IMR-90 (cell line): ENCODE measurements around the gene GDF10. TPM values are rescaled to one million over a fixed set of nuclear protein-coding genes. Genes with fewer than 3 reads are reported as not detected.

Experiments
- ATAC-seq: fragments of 200-7000 bp; cut with Tn5 transposase; 2 replicates; pipeline ENCODE4 v1.9.1; 2020; ENCODE audit warnings: low read depth, mild to moderate bottlenecking, moderate library complexity
- BruUV-seq: library from RNA; stranded (reverse); fragments of 400-500 nt; replicated peaks from 2 replicates; lab custom pipeline; 2021; lab: Mats Ljungman, UMichigan
- CTCF ChIA-PET: fragments of 300-600 bp; formaldehyde crosslinking; extraction: SDS; loops from one replicate; lab custom pipeline; 2021; ENCODE audit warnings: antibody characterized with exemption; lab: Yijun Ruan, JAX
- POLR2A ChIA-PET: fragments of 300-600 bp; sonication (Branson Sonifier 250); formaldehyde crosslinking; loops from one replicate; lab custom pipeline; 2022; ENCODE audit warnings: antibody characterized with exemption; ENCODE audit not compliant: unreplicated experiment; lab: Charles Lee
- DNase-seq: peaks from one replicate; pipeline ENCODE4 v3.0.0; 2013
- H2AFZ ChIP-seq: replicated peaks from 2 replicates; pipeline ENCODE3; 2013; ENCODE audit warnings: low read length, mild to moderate bottlenecking; ENCODE audit not compliant: poor library complexity
- H2AK5ac ChIP-seq: 2 replicates; pipeline ENCODE4 v1.6.1; 2013; ENCODE audit warnings: low read depth, low read length, inconsistent platforms
- H2AK9ac ChIP-seq: replicated peaks from 2 replicates; pipeline ENCODE3; 2013; ENCODE audit warnings: mild to moderate bottlenecking, low read depth, low read length, moderate library complexity; ENCODE audit not compliant: poor library complexity
- H2BK120ac ChIP-seq: 2 replicates; pipeline ENCODE4 v1.6.1; 2013; ENCODE audit warnings: low read depth, low read length, inconsistent platforms
- H2BK15ac ChIP-seq: 3 replicates; pipeline ENCODE4 v1.6.1; 2013; ENCODE audit warnings: low read depth, low read length, inconsistent platforms
- H2BK20ac ChIP-seq: 2 replicates; pipeline ENCODE4 v1.6.1; 2013; ENCODE audit warnings: low read depth, mild to moderate bottlenecking, inconsistent platforms, low read length, moderate library complexity
- H2BK5ac ChIP-seq: 2 replicates; pipeline ENCODE4 v1.6.1; 2013; ENCODE audit warnings: mild to moderate bottlenecking, low read depth, low read length, inconsistent platforms; ENCODE audit not compliant: poor library complexity, severe bottlenecking
- H3K14ac ChIP-seq: replicated peaks from 2 replicates; pipeline ENCODE4 v1.6.1; 2013; ENCODE audit warnings: low read depth, low read length, inconsistent platforms
- H3K18ac ChIP-seq: 2 replicates; pipeline ENCODE4 v1.6.1; 2013; ENCODE audit warnings: low read depth, low read length, control low read depth
- H3K23ac ChIP-seq: 2 replicates; pipeline ENCODE4 v1.6.1; 2013; ENCODE audit warnings: low read depth, low read length, inconsistent platforms
- H3K27ac ChIP-seq: 2 replicates; pipeline ENCODE4 v1.5.1; 2013; ENCODE audit warnings: mild to moderate bottlenecking, control low read depth, low read length; ENCODE audit not compliant: insufficient read depth
- H3K27me3 ChIP-seq: 2 replicates; pipeline ENCODE4 v1.6.1; 2013; ENCODE audit warnings: low read length; ENCODE audit not compliant: control insufficient read depth, insufficient read depth
- H3K36me3 ChIP-seq: 2 replicates; pipeline ENCODE4 v1.6.1; 2013; ENCODE audit warnings: low read length, mixed read lengths; ENCODE audit not compliant: control insufficient read depth, insufficient read depth
- H3K4ac ChIP-seq: 2 replicates; pipeline ENCODE4 v1.6.1; 2013; ENCODE audit warnings: low read depth, low read length, inconsistent platforms
- H3K4me1 ChIP-seq: 2 replicates; pipeline ENCODE4 v1.6.1; 2013; ENCODE audit warnings: low read length, mixed read lengths; ENCODE audit not compliant: control insufficient read depth, insufficient read depth
- H3K4me2 ChIP-seq: 2 replicates; pipeline ENCODE4 v1.6.1; 2013; ENCODE audit warnings: low read depth, mild to moderate bottlenecking, control low read depth, low read length, moderate library complexity
- H3K4me3 ChIP-seq: 2 replicates; pipeline ENCODE4 v1.5.1; 2013; ENCODE audit warnings: low read depth, mild to moderate bottlenecking, control low read depth, low read length, moderate library complexity; ENCODE audit not compliant: insufficient read depth
- H3K56ac ChIP-seq: 2 replicates; pipeline ENCODE4 v1.6.1; 2013; ENCODE audit warnings: low read length, inconsistent platforms; ENCODE audit not compliant: insufficient read depth; ENCODE audit errors: extremely low read depth
- H3K79me1 ChIP-seq, 2 experiments: 2 replicates each; pipeline ENCODE4 v1.6.1; 2013; ENCODE audit warnings: low read length in 2 of 2, inconsistent platforms in 1 of 2, low read depth in 1 of 2
- H3K9ac ChIP-seq: 2 replicates; pipeline ENCODE4 v1.6.1; 2013; ENCODE audit warnings: low read depth, low read length, control low read depth
- H3K9me1 ChIP-seq: 2 replicates; pipeline ENCODE4 v1.6.1; 2013; ENCODE audit warnings: low read length, inconsistent platforms; ENCODE audit not compliant: insufficient read depth
- H3K9me3 ChIP-seq: 2 replicates; pipeline ENCODE4 v1.6.1; 2013; ENCODE audit warnings: low read length; ENCODE audit not compliant: control insufficient read depth, insufficient read depth
- H4K20me1 ChIP-seq: 2 replicates; pipeline ENCODE4 v1.6.1; 2013; ENCODE audit warnings: low read length, inconsistent platforms; ENCODE audit not compliant: insufficient read depth
- H4K5ac ChIP-seq: 2 replicates; pipeline ENCODE4 v1.6.1; 2013; ENCODE audit warnings: mild to moderate bottlenecking, low read depth, low read length, control low read depth
- H4K8ac ChIP-seq, 2 experiments: 2 replicates each; pipeline ENCODE4 v1.6.1; 2013; ENCODE audit warnings: low read depth in 2 of 2, low read length in 2 of 2, control low read depth in 1 of 2, inconsistent platforms in 1 of 2
- H4K91ac ChIP-seq: 2 replicates; pipeline ENCODE4 v1.6.1; 2013; ENCODE audit warnings: low read depth, low read length, inconsistent platforms; ENCODE audit not compliant: insufficient read depth
- BHLHE40 ChIP-seq: fragments of 150-350 bp; IDR thresholded peaks from 2 replicates; pipeline ENCODE4 v1.6.1; 2016; ENCODE audit warnings: mild to moderate bottlenecking, low read depth, low read length
- FOS ChIP-seq: fragments of 150-350 bp; IDR thresholded peaks from 2 replicates; pipeline ENCODE4 v1.6.1; 2016; ENCODE audit warnings: low read depth, low read length
- WGBS, 2 experiments: methylation state at CpG; one replicate each; pipeline versions ENCODE4 v1.1.5 to v1.1.7; 2013; ENCODE audit warnings: missing lambda C conversion rate in 2 of 2; ENCODE audit not compliant: insufficient read length in 1 of 2; ENCODE audit errors: extremely low coverage in 2 of 2; 5-methylcytosine and 5-hydroxymethylcytosine counted together
- dilution Hi-C: fragments of 300-500 bp; cut with HindIII; formaldehyde crosslinking; loops from one replicate; pipeline ENCODE4 v1.14.3; 2018; ENCODE audit warnings: low sequenced_read_pairs; ENCODE audit not compliant: unreplicated experiment
- in situ Hi-C: fragments of 300-500 bp; cut with MboI; formaldehyde crosslinking; loops from 3 replicates; pipeline ENCODE4 v1.14.3; 2019; ENCODE audit warnings: low sequenced_read_pairs, inconsistent platforms, mixed read lengths
- intact Hi-C: fragments of 100-400 bp; cut with micrococcal nuclease; formaldehyde crosslinking; loops from 2 replicates; pipeline ENCODE4 v1.10.0; 2022
- polyA plus RNA-seq, 3 experiments: library from polyadenylated mRNA; depleted of rRNA; stranded (reverse); fragments of >200 nt; gene quantifications; 2 replicates each; pipeline ENCODE4 v1.2.3, GENCODE V29; 2012; ENCODE audit warnings: low replicate concordance in 1 of 3
- total RNA-seq: library from RNA; depleted of rRNA; stranded (reverse); fragments of >200 nt; gene quantifications from 2 replicates; pipeline ENCODE4 v1.2.3, GENCODE V29; 2012

The GDF10 gene
- total and polyA plus RNA-seq, 2 of the 4 experiments (the other 2 are of a cell fraction), result 0.34 TPM; not detected in 1

DNA sequence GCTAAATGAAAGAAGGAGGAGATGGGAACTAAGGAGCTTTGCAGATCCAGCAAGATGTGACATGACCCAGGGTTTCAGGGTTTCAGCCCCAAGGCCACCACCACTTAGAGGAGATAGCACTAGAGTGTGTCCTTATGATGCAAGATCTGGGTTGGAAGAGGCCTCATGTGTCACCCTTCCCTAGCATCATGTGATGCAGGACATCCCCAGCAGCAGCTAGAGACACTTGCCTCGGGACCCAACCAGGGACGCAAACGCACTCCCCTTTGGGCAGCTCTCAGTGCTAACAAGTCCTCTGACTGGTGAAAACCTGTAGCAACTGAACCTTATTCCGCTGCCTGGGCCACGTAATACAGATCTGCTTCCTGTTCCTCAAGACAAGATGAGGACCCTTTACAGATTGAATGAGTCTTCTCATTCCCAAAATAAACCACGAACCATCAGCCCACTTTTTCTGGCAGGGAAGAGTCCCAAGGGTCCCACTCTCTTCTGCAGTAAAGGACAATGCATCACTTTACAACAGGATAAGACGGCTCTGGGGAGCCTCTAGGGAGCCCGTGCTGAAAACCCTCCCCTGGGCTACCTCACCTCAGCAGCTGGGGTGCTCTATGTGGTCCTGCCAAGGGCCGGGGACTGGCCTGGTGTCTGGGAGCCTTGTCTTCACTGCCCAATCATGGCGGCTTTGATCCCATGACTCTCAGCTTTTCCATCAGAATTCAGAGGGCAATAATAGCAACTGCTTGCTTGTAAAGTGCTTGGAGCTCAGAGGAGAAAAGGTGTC, 44.8 kb upstream of the GDF10 start (continued):
- TF ChIP-seq BHLHE40, result no peak

DNA sequence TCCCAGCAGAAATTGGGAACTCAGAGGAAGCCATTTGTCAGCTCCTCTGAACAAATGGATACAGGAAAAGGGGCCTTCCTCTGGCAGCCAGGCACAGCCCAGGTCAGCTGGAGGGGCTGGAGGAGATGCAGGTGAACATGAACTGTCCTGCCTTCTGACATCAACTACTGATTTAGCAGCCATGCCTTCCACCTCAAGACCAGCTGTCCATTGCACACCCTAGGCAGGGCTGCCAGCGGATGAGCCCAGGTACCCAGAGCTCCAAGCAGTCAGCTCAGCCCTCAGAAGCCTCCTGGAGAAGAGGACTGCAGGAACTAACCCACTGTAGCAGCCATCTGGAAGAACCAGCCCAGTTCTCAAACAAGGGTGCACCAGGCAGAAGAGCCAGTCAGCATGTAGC, 44.1 kb upstream of the GDF10 start:
- intact Hi-C loops, result no loop called here
- dilution Hi-C loops, result no loop called here
- H2BK15ac ChIP-seq, result no peak overlapping the region
- BruUV-seq, result no TSS peak
- no peak overlapping the region for H2AK5ac ChIP-seq
- H2BK20ac ChIP-seq, result no peak overlapping the region
- H2BK120ac ChIP-seq, result no peak overlapping the region
- H3K14ac ChIP-seq, result no peak overlapping the region
- H2AK9ac ChIP-seq, result no peak overlapping the region
- WGBS, 2 experiments, result 100% methylated on average over 1 of the region's 1 CpG; no CpG with 5 or more reads in 1 of the 2 experiments
- no peak overlapping the region for H4K8ac ChIP-seq
- H3K9ac ChIP-seq, result no peak overlapping the region
- TF ChIP-seq FOS, result no peak
- H3K36me3 ChIP-seq, result no peaks in the 10 kb centered on the region
- no peak overlapping the region for H4K5ac ChIP-seq
- no peak overlapping the region for H3K23ac ChIP-seq
- H3K27ac ChIP-seq, result no peak overlapping the region
- in situ Hi-C loops, result no loop called here
- H3K4me1 ChIP-seq, result peaks cover 5% of the 10 kb centered on the region; the same call in 1 of the 2 replicates
- H3K9me3 ChIP-seq, result no peaks in the 10 kb centered on the region; the same call in 1 of the 2 replicates
- H3K79me1 ChIP-seq, result no peaks in the 10 kb centered on the region
- no peak overlapping the region for H2BK5ac ChIP-seq
- ChIA-PET POLR2A (no interaction called here), CTCF (no interaction called here)
- no peak overlapping the region for H3K18ac ChIP-seq
- no peak overlapping the region for H3K56ac ChIP-seq
- peaks cover 5% of the 10 kb centered on the region; the same call in 1 of the 2 replicates for H3K9me1 ChIP-seq
- ATAC-seq (no peak), DNase-seq (no peak)
- no peak overlapping the region for H3K4ac ChIP-seq
- no peak overlapping the region for H3K4me2 ChIP-seq
- H3K27me3 ChIP-seq, result peaks cover 12% of the 10 kb centered on the region
- H4K91ac ChIP-seq, result no peak overlapping the region
- H2AFZ ChIP-seq, result no peak overlapping the region
- no peaks in the 10 kb centered on the region for H4K20me1 ChIP-seq
- H3K4me3 ChIP-seq, result no peak overlapping the region
